GM19372 (cell line): ENCODE results near the gene CNOT8.
A peak's percentile ranks its signal among the peaks of the same experiment; 100 is the strongest.
"Not testable (repeated sequence)": the region's sequence is repeated elsewhere in the genome, so short reads cannot be mapped to it uniquely, and the experiment has no call there.

Experiments
- ATAC-seq: cut with Tn5 transposase; IDR thresholded peaks from one replicate; pipeline ENCODE4 v1.9.1; 2021; ENCODE audit warnings: mild to moderate bottlenecking, low read depth, moderate library complexity; ENCODE audit not compliant: unreplicated experiment

Gene CNOT8

DNA sequence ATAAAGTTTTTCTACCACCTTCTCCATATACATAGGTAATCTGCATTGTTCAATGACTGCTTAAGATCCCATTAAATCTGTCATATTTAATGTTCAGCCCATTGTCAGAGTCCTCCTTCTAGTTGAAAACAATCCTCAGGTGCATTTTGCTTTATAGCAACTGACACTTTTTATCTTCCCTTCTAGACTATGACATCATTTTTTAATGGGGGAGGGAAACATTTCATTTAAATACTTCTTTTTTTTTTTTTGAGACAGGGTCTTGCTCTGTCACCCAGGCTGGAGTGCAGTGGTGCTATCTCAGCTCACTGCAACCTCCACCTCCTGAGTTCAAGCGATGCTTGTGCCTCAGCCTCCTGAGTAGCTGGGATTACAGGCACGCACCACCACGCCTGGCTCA is 25.6 kb upstream of the CNOT8 start:
- ATAC-seq: not testable (repeated sequence)

DNA sequence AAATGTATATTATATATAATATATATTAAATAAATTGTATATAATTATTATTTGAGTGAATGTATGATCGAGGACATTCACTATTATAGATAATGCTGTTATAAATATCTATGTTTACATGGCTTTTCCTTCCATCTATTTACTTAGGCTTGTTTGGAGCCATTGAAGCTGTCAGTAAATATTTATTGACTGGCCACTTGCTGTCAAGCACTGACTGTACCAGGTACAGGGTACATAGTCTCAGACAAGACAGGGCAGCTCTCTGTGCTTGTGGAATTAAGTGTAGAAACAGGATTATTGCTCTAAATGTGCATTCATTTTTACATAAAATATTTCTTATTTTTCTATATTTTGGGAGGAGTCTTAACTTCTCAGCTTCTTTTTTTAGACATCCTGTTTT is 24.4 kb upstream of the CNOT8 start:
- no peak for ATAC-seq

DNA sequence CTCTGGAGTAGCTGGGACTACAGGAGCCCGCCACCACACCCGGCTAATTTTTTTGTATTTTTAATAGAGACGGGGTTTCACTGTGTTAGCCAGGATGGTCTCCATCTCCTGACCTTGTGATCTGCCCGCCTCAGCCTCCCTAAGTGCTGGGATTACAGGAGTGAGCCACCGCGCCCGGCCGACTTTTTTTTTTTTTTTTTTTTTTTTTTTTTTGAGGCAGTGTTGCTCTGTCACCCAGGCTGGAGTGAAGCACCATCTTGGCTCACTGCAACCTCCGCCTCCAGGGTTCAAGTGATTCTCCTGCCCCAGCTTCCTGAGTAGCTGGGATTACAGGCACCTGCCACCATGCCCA is 22.8 kb upstream of the CNOT8 start:
- not testable (repeated sequence) for ATAC-seq

DNA sequence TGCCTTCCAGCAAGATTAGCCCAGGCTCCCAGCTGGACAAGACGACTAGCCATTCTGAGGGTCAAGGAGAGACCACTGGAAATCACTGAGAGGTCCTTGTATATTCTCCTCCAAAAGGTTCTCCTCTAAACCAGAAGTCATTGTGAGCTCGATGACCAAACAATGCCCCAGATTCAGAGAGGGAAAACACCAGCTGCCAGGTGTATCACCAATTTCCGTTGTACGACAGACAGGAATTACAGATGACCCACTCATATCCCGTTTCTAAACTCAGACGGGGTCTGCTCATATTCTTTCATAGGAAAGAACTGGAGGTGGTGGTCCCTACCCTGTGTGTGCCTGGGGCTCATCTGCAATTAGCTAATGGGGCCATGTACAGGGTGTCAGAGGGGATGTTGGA is 22.2 kb upstream of the CNOT8 start:
- no peak for ATAC-seq

DNA sequence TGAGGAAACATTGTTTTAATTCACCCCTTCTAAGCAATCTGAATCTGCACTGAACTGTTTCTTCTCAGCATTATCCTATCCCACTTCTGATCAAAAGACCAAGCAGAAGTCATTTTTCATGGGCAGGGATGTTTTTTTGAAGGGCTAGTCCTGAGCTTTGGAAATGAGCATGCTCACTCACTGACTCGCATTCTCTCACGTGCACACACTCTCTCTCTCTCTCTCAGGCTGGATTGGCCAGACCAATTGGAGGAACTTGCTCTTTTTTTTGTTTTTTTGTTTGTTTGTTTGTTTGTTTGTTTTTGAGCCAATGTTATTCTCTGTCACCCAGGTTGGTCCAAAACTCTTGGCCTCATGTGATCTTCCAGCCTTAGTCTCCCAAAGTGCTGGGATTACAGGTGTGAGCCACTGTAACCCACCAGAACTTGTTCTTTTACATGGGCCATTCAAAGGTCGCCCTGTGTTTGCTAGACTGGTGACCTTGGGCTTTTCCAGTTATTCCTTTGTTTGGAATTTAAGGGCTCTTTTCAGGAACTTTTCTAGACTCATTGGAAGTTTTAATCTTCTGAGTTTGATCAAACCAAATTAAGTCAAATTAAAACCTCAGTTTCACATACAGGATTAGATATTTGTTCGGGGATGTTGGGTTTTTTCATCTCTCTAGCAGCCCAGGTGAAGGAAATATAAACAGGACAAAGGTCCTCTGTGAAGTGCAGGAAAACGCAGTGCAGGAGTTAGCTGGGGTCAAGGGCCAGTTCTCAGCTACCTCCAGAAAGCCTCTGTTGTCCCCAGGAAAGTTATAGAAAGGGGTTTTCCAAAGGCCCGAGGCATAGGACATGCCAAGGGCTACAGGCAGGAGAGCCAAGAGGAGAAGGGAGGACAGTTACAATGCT is 21.2 kb upstream of the CNOT8 start:
- ATAC-seq: no peak

DNA sequence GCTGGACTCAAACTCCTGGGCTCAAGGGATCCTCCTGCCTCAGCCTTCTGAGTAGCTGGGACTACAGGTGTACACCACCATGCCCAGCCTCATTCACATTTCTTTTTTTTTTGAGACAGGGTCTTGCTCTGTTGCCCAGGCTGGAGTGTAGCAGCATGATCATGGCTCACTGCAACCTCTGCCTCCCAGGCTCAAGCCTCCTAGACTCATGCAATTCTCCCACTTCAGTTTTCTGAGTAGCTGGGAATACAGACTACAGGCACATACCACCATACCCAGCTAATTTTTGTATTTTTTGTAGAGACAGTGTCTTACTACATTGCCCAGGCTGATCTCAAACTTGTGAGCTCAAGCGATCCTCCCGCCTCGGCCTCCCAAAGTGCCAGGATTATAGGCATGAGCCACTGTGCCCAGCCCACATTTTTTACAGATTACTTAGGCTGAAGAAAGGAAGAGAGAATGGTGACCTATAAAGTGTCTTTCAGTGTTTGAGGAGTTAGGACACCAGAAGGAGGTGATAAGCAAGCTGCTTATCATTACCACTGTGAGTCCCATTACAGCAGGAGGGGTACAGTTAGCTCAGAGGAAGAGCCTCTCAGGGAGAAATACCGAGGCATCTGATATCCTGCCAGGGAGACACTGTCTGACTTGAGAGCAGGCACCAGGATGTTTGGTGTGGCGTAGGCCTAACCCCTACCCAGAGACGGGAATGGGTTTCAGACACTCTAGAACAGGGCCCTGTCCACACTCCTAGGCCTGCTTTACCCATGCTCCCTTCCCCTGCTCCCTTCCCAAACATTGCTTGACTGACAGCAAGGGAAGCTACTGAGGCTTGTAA is 17.8 kb upstream of the CNOT8 start:
- ATAC-seq: no peak

DNA sequence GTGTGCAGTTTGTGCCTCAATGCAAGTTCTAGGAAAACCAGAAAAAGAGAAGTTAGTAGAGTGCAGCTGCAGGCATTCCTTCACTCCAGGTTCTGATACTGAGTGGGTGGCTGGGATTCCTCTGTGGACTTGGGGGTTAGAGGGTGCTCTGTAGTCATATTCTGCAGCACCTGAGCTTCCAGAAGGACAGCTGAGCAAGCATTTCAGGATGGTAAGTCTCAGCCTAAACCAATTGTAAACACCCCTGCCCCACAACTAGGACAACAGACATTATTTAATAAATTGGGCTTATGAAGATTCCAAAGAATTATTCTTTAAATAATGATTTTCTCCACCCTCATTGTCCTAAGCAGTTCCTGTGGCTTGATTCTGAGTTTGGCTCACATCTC is 17.2 kb upstream of the CNOT8 start:
- no peak for ATAC-seq

DNA sequence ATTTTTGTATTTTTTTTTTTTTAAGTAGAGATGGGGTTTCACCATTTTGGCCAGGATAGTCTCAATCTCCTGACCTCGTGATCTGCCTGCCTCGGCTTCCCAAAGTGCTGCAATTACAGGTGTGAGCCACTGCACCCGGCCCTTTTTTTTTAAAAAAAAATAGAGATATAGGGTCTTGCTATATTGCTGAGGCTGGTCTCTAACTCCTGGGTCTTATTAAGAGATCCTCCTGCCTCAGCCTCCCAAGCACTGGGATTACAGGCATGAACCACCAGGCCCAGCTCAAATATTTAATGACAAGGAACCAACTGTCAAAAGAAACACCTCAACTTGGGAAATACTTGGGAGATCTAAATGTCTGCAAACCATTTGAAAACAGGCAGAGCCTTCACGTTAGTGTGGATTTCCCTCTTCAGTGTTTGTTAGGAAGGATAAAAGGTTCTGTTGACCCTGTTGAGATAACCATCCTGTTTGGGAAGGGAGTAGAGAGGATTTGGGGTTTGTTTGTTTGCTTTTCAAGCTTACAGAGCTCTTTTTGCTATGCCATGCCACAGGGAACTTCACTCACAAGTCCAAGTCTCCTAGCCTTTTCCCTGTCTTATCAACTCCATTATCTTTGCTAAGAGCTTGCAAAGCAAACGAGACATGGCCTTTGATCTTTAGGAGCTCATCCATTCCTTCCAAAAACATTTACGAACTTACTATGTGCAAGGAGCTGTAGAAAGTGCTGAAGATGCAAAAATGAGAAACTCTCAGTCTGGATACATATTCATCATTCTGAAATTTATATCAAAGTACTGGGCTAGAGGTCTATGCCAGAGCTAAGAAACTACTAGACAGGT is 15.5 kb upstream of the CNOT8 start:
- no peak for ATAC-seq

DNA sequence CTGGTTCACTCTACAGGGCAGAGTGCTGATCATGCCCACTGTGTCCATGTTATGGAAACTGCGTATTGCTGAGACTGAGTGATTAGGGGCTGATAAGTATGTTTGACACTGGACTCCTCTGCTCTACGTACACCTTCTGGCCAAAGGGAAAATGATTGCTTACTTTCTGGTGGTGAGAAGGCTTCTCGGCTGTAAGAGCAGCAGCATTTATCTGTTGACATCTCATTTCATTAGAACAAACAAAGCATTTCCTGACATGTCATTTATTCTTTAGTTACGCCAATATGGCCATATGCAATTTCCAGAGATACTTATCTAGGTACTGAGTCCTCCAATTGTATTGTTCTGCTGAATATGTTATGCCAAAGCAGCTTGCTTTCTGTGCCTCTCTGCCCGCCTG is 13.6 kb upstream of the CNOT8 start:
- ATAC-seq: no peak

DNA sequence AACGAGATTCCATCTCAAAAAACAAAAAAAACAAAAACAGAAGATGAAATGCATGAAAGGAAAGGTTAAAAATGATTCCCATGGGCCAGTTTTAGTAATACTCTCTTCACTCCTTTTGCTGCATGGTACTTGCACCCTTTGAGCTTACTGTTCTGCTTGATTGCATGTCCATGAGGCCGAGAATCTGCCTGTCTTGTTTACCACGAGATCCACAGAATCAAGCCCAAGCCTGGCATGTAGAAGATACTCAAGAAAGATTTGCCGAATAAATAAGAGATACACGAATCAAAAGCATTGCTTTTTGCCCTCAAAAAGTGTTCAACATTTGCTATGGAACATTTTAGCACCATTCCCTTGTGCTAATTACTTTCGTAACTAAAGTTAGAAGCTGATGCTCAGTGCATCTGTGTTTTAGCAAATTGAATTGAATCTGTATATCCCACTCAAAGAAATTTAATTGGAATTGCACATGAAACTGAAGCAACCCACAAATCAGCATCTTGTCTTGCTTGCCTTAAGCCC is 9.1 kb upstream of the CNOT8 start:
- ATAC-seq: no peak

DNA sequence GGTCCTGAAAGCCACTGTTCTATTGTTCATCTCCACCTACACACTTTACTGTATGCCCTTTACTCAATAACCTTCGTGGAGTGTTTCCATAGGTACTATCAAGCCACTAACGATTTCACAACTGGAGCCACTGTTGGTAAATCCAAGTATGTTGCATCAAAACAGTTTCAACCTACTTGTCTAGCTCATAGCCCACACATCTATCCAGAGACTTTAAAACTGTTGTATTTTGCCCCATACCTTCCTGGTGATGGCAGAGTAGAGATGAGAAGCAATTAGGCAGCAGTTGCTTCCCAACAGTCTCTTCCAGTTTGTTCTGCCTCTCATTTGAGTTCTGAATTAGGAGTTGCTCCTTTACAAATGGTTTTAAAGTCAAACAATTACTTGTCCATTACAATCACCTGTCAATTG is 8.6 kb upstream of the CNOT8 start:
- no peak for ATAC-seq

DNA sequence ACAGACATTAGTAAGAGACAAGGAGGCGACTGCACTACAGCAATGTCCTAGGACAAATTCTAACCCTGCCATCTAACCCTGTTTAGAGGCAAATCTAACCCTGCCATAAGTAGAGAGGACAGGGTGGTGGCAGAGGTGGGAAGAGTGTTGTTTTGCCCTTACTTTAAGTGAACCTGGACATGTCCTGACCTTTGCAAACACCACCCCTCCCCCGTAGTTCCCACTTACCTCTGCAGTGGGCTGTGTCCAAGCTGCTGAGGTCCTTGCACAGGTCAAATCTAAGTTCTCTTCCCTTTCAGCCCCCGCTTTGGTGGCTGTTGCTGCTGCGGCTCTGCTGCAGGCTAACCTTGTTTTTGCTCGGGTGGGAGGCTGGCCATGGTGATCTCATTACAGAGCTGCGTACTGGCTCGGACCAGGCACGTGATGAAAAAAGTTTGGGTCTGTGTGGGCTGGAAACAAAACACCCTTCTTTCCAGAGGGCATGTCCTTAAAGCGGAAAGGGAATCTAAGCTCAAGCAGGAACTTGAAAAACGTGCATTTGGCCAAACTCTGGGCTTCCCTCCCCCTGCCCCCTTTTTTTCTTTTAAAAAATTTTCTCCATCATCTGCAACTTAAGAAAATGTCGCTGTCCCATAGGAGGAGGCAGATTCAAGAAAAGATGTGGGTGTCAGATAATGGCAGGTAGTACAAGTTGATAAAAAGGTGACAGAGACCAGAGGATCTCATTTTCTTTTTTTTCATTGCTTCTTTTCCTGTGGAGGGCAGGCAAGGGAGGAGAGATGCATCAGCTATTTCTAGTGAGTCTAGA is 8.0 kb upstream of the CNOT8 start, which contains the start of gene FAXDC2:
Gene FAXDC2, minus strand, starts transcription at position 349 of the 808 bp plus-strand sequence. CDS start 12,425 bp downstream, outside the sequence.
- ATAC-seq: no peak

DNA sequence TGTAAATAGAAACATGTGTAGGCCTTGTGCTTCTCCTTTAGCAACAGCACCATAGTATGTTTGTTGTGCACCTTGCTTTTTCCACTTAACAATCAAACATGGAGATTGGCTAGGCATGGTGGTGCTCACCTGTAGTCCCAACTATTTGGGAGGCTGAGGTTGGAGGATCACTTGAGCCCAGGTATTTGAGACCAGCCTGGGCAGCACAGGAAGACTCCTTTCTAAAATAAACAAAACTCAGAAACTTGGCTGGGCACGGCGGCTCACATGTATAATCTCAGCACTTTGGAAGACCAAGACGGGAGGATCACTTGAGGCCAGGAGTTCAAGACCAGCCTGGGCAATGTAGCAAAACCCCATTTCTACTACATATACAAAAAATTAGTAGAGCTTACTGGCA is 7.1 kb upstream of the CNOT8 start:
- no peak for ATAC-seq

DNA sequence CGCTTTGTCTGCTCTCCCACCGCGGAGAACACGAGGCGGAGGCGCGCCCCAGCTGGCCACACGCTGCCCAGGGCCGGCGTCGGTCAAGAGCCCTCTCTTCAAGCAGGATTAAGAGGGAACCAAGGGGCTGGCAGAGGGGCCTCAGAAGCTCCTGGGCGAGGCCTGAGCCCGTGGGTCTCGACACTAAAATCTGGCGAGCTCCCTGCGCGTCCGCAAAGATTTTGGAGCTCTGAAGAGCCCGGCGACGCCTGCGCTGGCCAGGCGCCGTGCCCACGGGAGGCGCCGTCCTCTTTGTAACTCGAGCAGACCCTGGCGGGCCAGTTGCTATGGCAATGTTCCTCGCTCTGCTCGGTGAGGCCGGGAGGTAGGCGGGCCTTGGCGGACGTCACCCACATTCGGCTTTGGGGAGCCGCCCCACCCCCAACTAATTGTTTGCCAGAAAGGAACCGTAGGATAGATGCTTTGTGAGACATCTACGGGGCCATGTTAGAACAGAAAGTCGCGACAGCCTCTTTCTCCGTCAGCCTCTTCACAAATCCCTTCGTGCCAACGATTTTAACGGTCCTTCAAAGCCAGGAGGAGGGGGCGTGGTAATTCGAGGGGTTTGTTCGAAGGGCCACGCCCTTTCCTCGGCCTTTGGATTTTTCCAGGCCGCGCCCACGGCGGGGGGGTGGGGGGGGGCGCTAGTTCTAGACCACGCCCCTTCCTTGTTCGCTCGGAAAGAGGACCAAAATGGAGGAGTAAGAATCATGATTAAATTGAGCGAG is 714 bp upstream of the CNOT8 start:
- peak; percentile 61 for ATAC-seq

DNA sequence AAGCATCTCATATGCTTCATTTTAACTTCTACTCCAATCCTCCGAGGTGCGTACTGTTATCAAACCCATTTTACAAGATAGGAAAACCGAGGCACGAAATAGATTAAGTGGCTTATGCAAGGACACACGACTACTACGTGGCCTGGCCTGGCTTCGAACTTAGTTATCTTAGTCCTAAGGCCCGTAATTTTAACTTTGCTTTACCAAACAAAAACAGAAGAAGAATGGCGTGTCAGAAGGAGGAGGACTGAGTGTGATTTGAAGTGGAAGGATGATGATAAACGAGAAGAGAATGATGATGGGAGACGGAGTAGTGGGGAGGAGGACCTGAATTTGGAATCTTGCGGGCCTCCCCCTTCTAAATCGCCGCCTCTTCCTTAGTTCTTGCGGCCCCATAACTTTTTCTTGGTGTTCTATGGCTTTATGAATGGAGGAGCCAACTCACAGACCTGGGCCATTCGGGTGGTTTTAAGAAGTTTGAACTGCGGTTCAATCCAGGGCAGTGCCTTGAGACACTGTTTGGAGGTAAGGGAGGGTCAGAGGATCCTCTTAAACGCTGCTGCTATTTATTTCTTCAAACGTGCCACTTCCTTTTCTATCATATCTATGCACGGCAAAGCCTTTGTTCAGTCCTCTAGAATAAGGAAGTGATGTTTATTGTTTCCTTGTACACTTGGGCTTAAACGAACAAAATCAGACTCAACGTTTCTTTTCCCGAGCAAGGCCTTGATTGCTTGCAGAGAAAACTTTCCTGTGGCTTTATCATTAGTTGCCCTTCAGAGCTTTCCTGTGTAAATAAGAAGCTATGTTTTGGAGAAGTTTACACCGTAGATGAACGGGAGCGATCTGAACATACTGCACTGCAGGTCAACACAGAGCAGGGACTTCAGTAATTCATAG is 795 bp downstream of the CNOT8 start:
- no peak for ATAC-seq

DNA sequence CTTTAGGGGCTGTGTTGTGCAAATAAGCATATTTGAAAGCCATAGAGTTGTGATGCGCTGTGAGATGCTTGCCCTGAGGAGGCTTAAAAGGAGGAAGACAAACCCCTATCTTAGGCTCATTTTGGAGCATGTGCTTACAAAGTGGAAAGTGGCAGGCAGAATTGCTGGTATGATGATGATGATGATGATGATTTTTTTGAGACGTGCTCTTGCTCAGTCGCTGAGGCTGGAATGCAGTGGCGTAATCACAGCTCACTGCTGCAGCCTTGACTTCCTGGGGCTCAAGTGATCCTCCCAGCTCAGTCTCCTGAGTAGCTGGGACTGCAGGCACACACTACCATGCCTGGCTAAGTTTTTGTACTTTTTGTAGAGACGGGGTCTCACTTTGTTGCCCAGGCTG is 1.7 kb downstream of the CNOT8 start:
- ATAC-seq: no peak

DNA sequence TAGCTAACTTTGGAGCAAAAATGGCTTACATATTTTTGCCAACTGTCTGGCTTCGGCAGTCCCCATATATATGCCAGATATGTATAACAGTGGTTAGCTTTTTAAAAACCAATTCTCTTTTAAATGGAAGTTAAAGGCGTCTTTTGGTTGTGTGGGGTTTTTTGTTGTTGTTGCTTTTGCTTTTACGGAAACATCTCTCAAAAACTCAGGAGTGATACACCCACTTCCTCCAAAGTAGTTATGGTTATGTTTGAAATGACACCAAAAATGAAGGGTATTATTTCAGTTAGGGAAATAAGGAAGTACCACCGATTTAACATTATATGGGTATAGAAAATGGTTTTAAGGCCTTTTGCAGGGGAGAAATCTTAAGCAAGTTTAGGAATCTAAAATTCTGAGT is 2.3 kb downstream of the CNOT8 start:
- ATAC-seq: no peak

DNA sequence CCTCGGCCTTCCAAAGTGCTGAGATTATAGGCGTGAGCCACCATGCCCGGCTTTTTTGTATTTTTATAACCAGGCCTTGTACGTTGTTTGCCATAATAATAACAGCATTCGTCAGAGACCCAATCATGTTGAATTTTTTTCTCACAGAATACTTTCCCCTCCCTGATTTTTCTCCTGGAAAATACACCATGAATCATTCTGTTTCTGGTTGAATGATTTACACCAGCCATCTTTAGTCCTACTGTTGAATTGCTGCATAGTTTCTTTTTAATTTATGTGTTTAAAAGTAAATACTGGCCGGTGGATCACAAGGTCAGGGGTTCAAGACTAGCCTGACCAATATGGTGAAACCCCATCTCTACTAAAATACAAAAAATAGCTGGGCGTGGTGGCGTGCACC is 3.5 kb downstream of the CNOT8 start:
- ATAC-seq: no peak
